Endodermal cell (in vitro differentiated cells): ENCODE results near the gene MISP. TPM values are rescaled to one million over a fixed set of nuclear protein-coding genes. Genes with fewer than 3 reads are reported as not detected.

ENCODE experiments used
- DNase-seq: peaks from one replicate; pipeline ENCODE4 v3.0.0-alpha.2; 2017
- H3K27ac ChIP-seq: 2 replicates; pipeline ENCODE4 v1.5.1; 2013; ENCODE audit warnings: mild to moderate bottlenecking, low read depth, low read length, moderate library complexity
- H3K27me3 ChIP-seq: 2 replicates; pipeline ENCODE4 v1.6.1; 2013; ENCODE audit warnings: mild to moderate bottlenecking, low read length, moderate library complexity; ENCODE audit not compliant: insufficient read depth, control insufficient read depth, poor library complexity, severe bottlenecking
- H3K36me3 ChIP-seq: 2 replicates; pipeline ENCODE4 v1.7.0; 2013; ENCODE audit warnings: mild to moderate bottlenecking, low read length, moderate library complexity; ENCODE audit not compliant: control insufficient read depth, insufficient read depth
- H3K4me1 ChIP-seq: one replicate; pipeline ENCODE4 v1.7.0; 2013; ENCODE audit warnings: low read length; ENCODE audit not compliant: control insufficient read depth, insufficient read depth
- H3K4me3 ChIP-seq: 2 replicates; pipeline ENCODE4 v1.5.1; 2013; ENCODE audit warnings: mild to moderate bottlenecking, low read length, moderate library complexity
- H3K9ac ChIP-seq: 2 replicates; pipeline ENCODE4 v1.6.1; 2013; ENCODE audit warnings: mild to moderate bottlenecking, low read length, moderate library complexity; ENCODE audit not compliant: poor library complexity, severe bottlenecking; ENCODE audit errors: extremely low read depth
- H3K9me3 ChIP-seq: 2 replicates; pipeline ENCODE4 v1.6.1; 2013; ENCODE audit warnings: mild to moderate bottlenecking, low read length, moderate library complexity; ENCODE audit not compliant: control insufficient read depth
- H3K27ac Mint-ChIP-seq: 2 replicates; pipeline ENCODE4 v1.8.0; 2020; ENCODE audit warnings: mixed read lengths
- H3K27me3 Mint-ChIP-seq: 2 replicates; pipeline ENCODE4 v1.8.0; 2021; ENCODE audit warnings: mild to moderate bottlenecking, mixed read lengths; ENCODE audit not compliant: insufficient read depth
- H3K36me3 Mint-ChIP-seq: 2 replicates; pipeline ENCODE4 v1.8.0; 2020; ENCODE audit warnings: low read depth, mixed read lengths
- H3K4me1 Mint-ChIP-seq: 2 replicates; pipeline ENCODE4 v1.8.0; 2020; ENCODE audit warnings: mixed read lengths
- H3K4me3 Mint-ChIP-seq: 2 replicates; pipeline ENCODE4 v1.8.0; 2020; ENCODE audit warnings: mild to moderate bottlenecking, moderate library complexity, mixed read lengths
- H3K9me3 Mint-ChIP-seq: 2 replicates; pipeline ENCODE4 v1.8.0; 2020; ENCODE audit warnings: mild to moderate bottlenecking, mixed read lengths
- WGBS, 2 experiments: methylation state at CpG; one replicate each; pipeline versions ENCODE4 v1.1.5 to v1.1.7; 2013; ENCODE audit warnings: missing lambda C conversion rate in 2 of 2, mixed read lengths in 1 of 2; ENCODE audit not compliant: insufficient coverage in 1 of 2, insufficient read length in 1 of 2; 5-methylcytosine and 5-hydroxymethylcytosine counted together
- total RNA-seq, 2 donors: library from RNA; stranded (reverse); fragmentation: NEBNext Ultra II Directional in 1 of 2; extraction: Animal tissue kit (Norgen Biotek cat#: 25700) in 1 of 2; gene quantifications; 2 replicates in 1 of 2; 3 replicates in 1 of 2; pipeline ENCODE4 v1.2.1, GENCODE V29; 2021
- TF ChIP-seq, protein P1 (sequence below): fragments of 200-600 bp; sonication (generic); conservative IDR thresholded peaks from 2 replicates; pipeline ENCODE4 v1.5.0; 2021; ENCODE audit warnings: antibody characterized with exemption, mild to moderate bottlenecking

Gene MISP
- total RNA-seq, 2 donors from 2014 or later, result 0.11 TPM; not detected in 1

DNA sequence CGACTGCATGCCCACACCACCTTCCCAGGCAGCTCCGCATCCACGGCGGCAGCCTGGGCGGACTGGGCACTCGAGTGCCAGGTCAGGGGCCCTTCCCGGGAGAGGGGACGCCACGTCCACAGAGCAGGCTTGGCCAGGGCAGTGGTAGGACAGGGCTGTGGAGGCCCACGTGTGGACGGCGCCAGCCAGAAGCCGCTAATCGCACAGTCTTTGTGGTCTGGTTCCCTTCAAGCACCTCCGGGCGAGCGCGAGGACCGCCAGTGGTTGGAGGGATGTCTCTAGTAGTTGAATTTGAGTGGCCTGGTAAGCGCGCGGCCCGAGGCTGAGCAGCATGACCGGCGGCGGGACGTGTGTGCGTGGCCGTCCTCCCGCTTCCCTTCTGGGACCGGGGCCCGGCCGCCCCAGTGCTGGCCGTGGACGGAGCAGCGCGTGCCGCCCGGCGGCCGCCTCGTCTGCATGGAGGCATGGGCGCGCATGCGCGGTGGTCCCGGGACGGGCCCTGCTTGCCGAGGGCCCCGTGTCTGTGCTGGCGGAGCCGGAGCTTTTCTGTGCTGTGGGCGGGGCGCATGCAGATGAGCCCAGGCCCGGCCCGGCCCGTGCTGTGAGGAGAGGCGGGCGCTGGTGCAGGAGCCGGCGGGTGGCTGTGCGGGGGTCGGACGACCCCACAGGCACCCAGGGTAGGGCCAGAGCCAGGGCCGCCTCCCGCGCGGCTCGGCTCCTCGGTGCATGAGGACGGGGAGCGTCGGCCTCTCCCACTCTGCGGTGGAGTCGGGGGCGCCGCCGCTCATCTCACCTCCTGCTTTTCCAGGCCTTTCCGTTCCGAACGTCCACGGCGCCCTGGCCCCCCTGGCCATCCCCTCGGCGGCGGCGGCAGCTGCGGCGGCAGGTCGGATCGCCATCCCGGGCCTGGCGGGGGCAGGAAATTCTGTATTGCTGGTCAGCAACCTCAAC lies 55.0 kb downstream of the MISP start:
- no peaks in the 10 kb centered on the region for H3K27me3 ChIP-seq
- H3K27ac ChIP-seq, result peak overlapping the region; percentile 29
- H3K9me3 ChIP-seq, result no peaks in the 10 kb centered on the region
- Mint-ChIP-seq H3K4me1 (peaks cover 7% of the 10 kb centered on the region), H3K9me3 (no peaks in the 10 kb centered on the region), H3K27ac (no peak overlapping the region), H3K4me3 (no peak overlapping the region), H3K36me3 (peaks cover 70% of the 10 kb centered on the region), H3K27me3 (no peaks in the 10 kb centered on the region)
- peak; percentile 64 for DNase-seq
- no peak overlapping the region for H3K9ac ChIP-seq
- no peak overlapping the region for H3K4me3 ChIP-seq
- TF ChIP-seq, protein P1, sequence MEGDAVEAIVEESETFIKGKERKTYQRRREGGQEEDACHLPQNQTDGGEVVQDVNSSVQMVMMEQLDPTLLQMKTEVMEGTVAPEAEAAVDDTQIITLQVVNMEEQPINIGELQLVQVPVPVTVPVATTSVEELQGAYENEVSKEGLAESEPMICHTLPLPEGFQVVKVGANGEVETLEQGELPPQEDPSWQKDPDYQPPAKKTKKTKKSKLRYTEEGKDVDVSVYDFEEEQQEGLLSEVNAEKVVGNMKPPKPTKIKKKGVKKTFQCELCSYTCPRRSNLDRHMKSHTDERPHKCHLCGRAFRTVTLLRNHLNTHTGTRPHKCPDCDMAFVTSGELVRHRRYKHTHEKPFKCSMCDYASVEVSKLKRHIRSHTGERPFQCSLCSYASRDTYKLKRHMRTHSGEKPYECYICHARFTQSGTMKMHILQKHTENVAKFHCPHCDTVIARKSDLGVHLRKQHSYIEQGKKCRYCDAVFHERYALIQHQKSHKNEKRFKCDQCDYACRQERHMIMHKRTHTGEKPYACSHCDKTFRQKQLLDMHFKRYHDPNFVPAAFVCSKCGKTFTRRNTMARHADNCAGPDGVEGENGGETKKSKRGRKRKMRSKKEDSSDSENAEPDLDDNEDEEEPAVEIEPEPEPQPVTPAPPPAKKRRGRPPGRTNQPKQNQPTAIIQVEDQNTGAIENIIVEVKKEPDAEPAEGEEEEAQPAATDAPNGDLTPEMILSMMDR, result no peak
- 96 to 98% methylated on average over 50 to 93 of the region's 93 CpGs for WGBS, 2 experiments
- H3K36me3 ChIP-seq, result peaks cover 93% of the 10 kb centered on the region
- H3K4me1 ChIP-seq, result peaks cover 16% of the 10 kb centered on the region

DNA sequence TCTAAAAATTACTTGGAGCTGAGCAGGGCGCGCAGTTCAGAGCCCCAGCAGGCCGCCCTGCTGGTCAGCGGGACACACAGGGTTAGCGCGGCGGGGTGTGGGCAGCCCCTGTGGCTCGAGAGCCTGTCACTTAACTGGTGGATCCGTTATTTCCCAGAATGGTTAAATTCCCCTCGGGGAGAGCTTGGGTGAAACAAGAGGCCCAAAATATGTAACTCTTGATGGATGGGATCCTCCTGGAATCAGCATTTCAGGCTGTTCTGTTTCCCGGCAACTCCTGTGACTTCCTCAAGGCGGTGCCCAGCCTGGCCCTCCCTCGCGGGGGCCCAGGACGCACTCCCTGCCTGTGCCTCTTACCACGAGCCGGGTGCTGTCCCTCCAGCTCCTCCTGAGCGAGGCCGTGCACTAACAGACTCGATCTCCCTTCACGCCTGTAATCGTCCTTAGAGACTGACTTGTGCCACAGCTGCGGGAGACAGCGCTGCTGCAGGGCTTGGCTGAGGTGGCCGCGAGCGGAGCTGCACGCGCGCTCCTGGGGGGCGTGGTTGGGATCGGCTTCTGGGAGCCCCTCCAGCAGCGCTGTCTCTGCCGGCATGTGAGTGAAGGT lies 56.0 kb downstream of the MISP start:
- Histone ChIP-seq H3K9ac (no peak overlapping the region), H3K4me1 (peaks cover 6% of the 10 kb centered on the region), H3K36me3 (peaks cover 93% of the 10 kb centered on the region), H3K27me3 (no peaks in the 10 kb centered on the region), H3K4me3 (no peak overlapping the region), H3K27ac (peak overlapping the region; percentile 13), H3K9me3 (no peaks in the 10 kb centered on the region)
- DNase-seq, result peak; percentile 53
- H3K27ac Mint-ChIP-seq, result peak overlapping the region; percentile 88
- no peaks in the 10 kb centered on the region for H3K27me3 Mint-ChIP-seq
- H3K4me3 Mint-ChIP-seq, result no peak overlapping the region
- H3K4me1 Mint-ChIP-seq, result peaks cover 5% of the 10 kb centered on the region
- H3K9me3 Mint-ChIP-seq, result no peaks in the 10 kb centered on the region
- WGBS, 2 experiments, result 95 to 96% methylated on average over 34 of the region's 34 CpGs
- H3K36me3 Mint-ChIP-seq, result peaks cover 72% of the 10 kb centered on the region
- TF ChIP-seq, protein P1, result peak; percentile 42

DNA sequence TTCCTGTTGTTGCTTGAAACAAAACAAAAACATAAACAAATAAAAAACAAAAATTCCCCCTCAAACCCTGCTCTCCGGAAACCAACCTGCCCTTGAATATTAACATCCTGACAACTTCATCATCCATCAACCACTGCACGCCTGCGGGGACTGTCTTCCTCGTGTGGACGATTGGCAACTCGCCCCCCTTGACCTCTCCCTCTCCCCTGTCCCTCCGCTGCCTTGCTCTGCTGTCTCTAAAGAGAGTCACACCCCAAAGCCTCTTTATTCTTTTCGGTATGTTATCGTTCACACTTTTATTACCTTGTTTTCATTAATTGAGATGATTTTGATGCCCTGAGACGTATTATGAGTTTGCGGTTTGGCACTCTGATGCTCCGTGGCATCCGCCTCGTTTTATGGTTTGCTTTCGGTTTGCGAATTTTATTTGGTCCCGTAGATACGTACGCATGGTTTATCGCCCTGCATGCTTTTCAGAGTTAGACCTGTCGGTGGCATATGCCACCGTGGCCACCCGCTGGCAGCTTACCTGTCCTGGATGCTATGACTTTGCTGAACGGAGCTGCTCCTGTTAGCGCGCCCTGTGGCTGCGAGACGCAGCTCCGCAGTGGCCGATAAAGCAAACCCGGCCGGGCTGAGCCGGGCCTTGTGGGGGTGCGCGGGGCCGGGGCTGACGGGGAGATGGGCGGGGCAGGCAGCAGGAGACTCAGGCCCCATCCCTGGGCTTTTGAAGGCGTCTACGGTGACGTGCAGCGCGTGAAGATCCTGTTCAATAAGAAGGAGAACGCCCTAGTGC lies 56.9 kb downstream of the MISP start:
- peaks cover under 1% of the 10 kb centered on the region for H3K4me1 ChIP-seq
- TF ChIP-seq, protein P1, result no peak
- H3K27ac ChIP-seq, result no peak overlapping the region
- peaks cover 66% of the 10 kb centered on the region for H3K36me3 Mint-ChIP-seq
- no peak overlapping the region for H3K4me3 ChIP-seq
- no peaks in the 10 kb centered on the region for H3K9me3 Mint-ChIP-seq
- no peaks in the 10 kb centered on the region for H3K9me3 ChIP-seq
- H3K9ac ChIP-seq, result no peak overlapping the region
- H3K27me3 Mint-ChIP-seq, result no peaks in the 10 kb centered on the region
- no peaks in the 10 kb centered on the region for H3K4me1 Mint-ChIP-seq
- H3K27ac Mint-ChIP-seq, result peak overlapping the region; percentile 88
- DNase-seq, result peak; percentile 54
- 97% methylated on average over 30 to 44 of the region's 44 CpGs for WGBS, 2 experiments
- H3K27me3 ChIP-seq, result no peaks in the 10 kb centered on the region
- peaks cover 88% of the 10 kb centered on the region for H3K36me3 ChIP-seq
- no peak overlapping the region for H3K4me3 Mint-ChIP-seq
